ENCODE results near the gene DNAI2.

Gene DNAI2

GRCh38 chr17:74358697-74359096 is 84.7 kb downstream of the DNAI2 start:
- Histone ChIP-seq H3K27ac (ENCODE audit: low read depth, low read length) (no peak overlapping the region), H3K36me3 (ENCODE audit: insufficient read depth, low read length) (no peaks in the 10 kb centered on the region), H3K4me1 (ENCODE audit: insufficient read depth, low read length) (no peaks in the 10 kb centered on the region), H3K9ac (ENCODE audit: low read length) (no peak overlapping the region), H3K4me3 (ENCODE audit: low read depth in 1 of 2, low read length in 2 of 2) (no peak overlapping the region), H3K27me3 (ENCODE audit: control insufficient read depth in 1 of 2, insufficient read depth in 2 of 2, low read length in 2 of 2) (peaks cover 38 to 72% of the 10 kb centered on the region in 2 donors), H3K9me3 (ENCODE audit: low read length) (no peaks in the 10 kb centered on the region)

GRCh38 chr17:74359916-74360315 is 85.9 kb downstream of the DNAI2 start:
- Histone ChIP-seq H3K4me1 (ENCODE audit: insufficient read depth, low read length) (no peaks in the 10 kb centered on the region), H3K27me3 (ENCODE audit: control insufficient read depth in 1 of 2, insufficient read depth in 2 of 2, low read length in 2 of 2) (peaks cover 38 to 65% of the 10 kb centered on the region in 2 donors), H3K36me3 (ENCODE audit: insufficient read depth, low read length) (no peaks in the 10 kb centered on the region), H3K9me3 (ENCODE audit: low read length) (no peaks in the 10 kb centered on the region), H3K27ac (ENCODE audit: low read depth, low read length) (no peak overlapping the region), H3K4me3 (ENCODE audit: low read depth in 1 of 2, low read length in 2 of 2) (no peak overlapping the region), H3K9ac (ENCODE audit: low read length) (no peak overlapping the region)

DNA sequence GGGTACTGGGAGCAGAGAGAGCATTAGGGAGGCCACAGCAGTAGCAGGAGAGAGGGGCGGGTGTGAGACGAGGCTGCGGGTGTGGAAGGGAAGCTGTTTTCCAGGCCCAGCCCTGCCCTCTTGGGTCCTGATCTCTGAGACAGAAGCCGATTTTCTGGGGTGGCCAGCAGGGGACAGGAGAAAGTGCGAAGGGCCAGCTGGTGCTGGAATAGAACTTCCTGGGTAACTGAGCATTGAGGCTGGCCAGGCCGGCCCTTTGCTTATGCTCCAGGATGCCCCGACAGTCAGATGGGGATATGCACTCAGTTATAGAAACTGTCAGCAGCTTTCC is 86.8 kb downstream of the DNAI2 start:
- Histone ChIP-seq H3K27me3 (ENCODE audit: control insufficient read depth in 1 of 2, insufficient read depth in 2 of 2, low read length in 2 of 2) (peaks cover 38 to 64% of the 10 kb centered on the region in 2 donors), H3K27ac (ENCODE audit: low read depth, low read length) (no peak overlapping the region), H3K4me3 (ENCODE audit: low read depth in 1 of 2, low read length in 2 of 2) (no peak overlapping the region), H3K4me1 (ENCODE audit: insufficient read depth, low read length) (no peaks in the 10 kb centered on the region), H3K9me3 (ENCODE audit: low read length) (no peaks in the 10 kb centered on the region), H3K9ac (ENCODE audit: low read length) (no peak overlapping the region), H3K36me3 (ENCODE audit: insufficient read depth, low read length) (no peaks in the 10 kb centered on the region)

DNA sequence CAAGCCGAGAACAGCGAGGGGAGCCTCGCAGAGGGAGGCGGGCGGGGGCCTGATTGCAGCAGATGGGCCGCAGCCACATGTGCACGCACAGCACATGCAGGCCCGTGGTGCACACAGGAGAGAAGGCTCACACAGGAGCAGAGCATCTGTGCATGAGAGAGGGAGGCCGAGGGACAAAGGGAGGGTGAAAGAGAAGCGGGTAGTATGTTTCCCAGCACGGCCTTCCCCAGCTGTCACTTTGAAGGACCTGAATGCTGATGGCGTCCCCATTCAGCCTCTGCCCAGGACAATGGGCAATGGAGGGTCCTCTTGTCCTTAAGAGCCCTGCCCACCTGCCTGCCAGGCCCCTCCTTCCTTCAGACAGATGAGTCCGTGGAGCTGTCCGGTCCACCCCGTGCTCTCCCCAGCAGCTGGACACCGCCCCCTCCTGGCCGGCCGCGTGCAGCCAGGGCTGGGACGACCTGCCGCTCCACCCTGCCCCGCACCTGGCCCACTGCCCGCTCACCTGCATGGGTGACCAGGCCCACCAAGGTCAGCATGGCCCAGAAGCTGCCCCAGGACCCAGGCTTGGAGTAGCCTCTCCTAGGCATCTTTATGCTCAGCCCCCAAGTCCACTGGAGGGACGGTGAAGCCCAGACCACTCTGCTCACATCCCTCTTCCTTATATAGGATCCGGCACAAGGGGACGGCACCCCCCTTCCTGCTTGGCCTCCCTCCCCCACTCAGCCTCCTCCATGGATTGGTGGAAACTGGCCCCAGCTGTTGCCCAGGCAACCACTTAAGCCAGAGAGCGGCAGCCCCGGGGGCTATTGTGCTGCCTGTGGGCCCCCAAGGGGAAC is 87.4 kb downstream of the DNAI2 start, which contains the start of gene BTBD17:
TSS of gene BTBD17 (minus strand) at position 639 of the 839 bp plus-strand sequence. CDS start at position 590, 49 bp downstream.
- H3K9ac ChIP-seq (ENCODE audit: low read length) = no peak within 1 kb of the TSS
- H3K4me1 ChIP-seq (ENCODE audit: insufficient read depth, low read length) = no peaks in the 10 kb centered on the region
- H3K27me3 ChIP-seq (ENCODE audit: control insufficient read depth in 1 of 2, insufficient read depth in 2 of 2, low read length in 2 of 2) = peaks cover 33 to 58% of the 10 kb centered on the region in 2 donors
- H3K4me3 ChIP-seq (ENCODE audit: low read depth in 1 of 2, low read length in 2 of 2) = no peak within 1 kb of the TSS
- no peaks in the 10 kb centered on the region for H3K9me3 ChIP-seq (ENCODE audit: low read length)
- no peak within 1 kb of the TSS for H3K27ac ChIP-seq (ENCODE audit: low read depth, low read length)
- H3K36me3 ChIP-seq (ENCODE audit: insufficient read depth, low read length) = no peaks in the 10 kb centered on the region

GRCh38 chr17:74362069-74362405 is 88.0 kb downstream of the DNAI2 start:
- H3K4me3 ChIP-seq (ENCODE audit: low read depth in 1 of 2, low read length in 2 of 2) = no peak overlapping the region
- no peaks in the 10 kb centered on the region for H3K4me1 ChIP-seq (ENCODE audit: insufficient read depth, low read length)
- no peak overlapping the region for H3K9ac ChIP-seq (ENCODE audit: low read length)
- H3K27ac ChIP-seq (ENCODE audit: low read depth, low read length) = no peak overlapping the region
- H3K9me3 ChIP-seq (ENCODE audit: low read length) = no peaks in the 10 kb centered on the region
- no peaks in the 10 kb centered on the region for H3K36me3 ChIP-seq (ENCODE audit: insufficient read depth, low read length)
- H3K27me3 ChIP-seq (ENCODE audit: control insufficient read depth in 1 of 2, insufficient read depth in 2 of 2, low read length in 2 of 2) = peaks cover 32 to 53% of the 10 kb centered on the region in 2 donors

GRCh38 chr17:74362810-74363498 is 88.9 kb downstream of the DNAI2 start:
- no peaks in the 10 kb centered on the region for H3K36me3 ChIP-seq (ENCODE audit: insufficient read depth, low read length)
- no peak overlapping the region for H3K9ac ChIP-seq (ENCODE audit: low read length)
- H3K9me3 ChIP-seq (ENCODE audit: low read length) = no peaks in the 10 kb centered on the region
- peaks cover 27 to 50% of the 10 kb centered on the region in 2 donors for H3K27me3 ChIP-seq (ENCODE audit: control insufficient read depth in 1 of 2, insufficient read depth in 2 of 2, low read length in 2 of 2)
- no peak overlapping the region for H3K4me3 ChIP-seq (ENCODE audit: low read depth in 1 of 2, low read length in 2 of 2)
- no peaks in the 10 kb centered on the region for H3K4me1 ChIP-seq (ENCODE audit: insufficient read depth, low read length)
- H3K27ac ChIP-seq (ENCODE audit: low read depth, low read length) = no peak overlapping the region

Measured in muscle layer of colon (tissue), 2 donors.